ENCODE results near the gene IPO4.

GRCh38 chr14:24160850-24161804, 27.5 kb downstream of the IPO4 start, which contains the start of gene IRF9:
- TF ChIP-seq CTCF (IDR thresholded peaks at IDR 0.05) (peak; percentile 96 to 99 (median 97)), EP300 (IDR thresholded peaks at IDR 0.05) (peak; percentile 73)

All from ovary (tissue), 3 donors.